ENCODE results near the gene RBM43.

DNA sequence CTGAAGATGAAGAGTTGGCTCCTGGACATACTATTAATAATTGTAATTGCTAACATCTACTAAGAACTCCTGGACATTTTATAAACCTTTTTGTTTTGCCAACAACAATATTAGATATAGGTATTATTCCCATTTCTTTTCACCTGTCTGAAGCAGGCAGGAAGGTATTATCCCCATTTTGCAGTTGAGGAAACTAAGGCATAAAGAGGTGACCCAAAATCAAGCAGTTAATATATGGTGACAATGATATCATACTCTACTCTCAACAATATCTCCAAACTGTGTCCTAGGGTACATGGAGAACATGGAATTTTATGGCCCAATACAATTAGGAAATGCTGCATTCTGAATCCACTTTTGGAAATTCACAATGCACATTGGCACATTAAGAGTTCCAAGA lies 29.6 kb upstream of the RBM43 start:
- TF ChIP-seq, protein P1, sequence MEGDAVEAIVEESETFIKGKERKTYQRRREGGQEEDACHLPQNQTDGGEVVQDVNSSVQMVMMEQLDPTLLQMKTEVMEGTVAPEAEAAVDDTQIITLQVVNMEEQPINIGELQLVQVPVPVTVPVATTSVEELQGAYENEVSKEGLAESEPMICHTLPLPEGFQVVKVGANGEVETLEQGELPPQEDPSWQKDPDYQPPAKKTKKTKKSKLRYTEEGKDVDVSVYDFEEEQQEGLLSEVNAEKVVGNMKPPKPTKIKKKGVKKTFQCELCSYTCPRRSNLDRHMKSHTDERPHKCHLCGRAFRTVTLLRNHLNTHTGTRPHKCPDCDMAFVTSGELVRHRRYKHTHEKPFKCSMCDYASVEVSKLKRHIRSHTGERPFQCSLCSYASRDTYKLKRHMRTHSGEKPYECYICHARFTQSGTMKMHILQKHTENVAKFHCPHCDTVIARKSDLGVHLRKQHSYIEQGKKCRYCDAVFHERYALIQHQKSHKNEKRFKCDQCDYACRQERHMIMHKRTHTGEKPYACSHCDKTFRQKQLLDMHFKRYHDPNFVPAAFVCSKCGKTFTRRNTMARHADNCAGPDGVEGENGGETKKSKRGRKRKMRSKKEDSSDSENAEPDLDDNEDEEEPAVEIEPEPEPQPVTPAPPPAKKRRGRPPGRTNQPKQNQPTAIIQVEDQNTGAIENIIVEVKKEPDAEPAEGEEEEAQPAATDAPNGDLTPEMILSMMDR (IDR thresholded peaks at IDR 0.05) = no peak
- no peak for TF ChIP-seq POLR2A (IDR thresholded peaks at IDR 0.05)
